ENCODE data around the gene SUGCT.

The SUGCT gene

GRCh38 chr7:40638545-40639320, 503.9 kb downstream of the SUGCT start:
- H3K9me3 ChIP-seq (ENCODE audit: insufficient read depth, low read length), result no peaks in the 10 kb centered on the region
- H3K9ac ChIP-seq (ENCODE audit: insufficient read length, low read depth), result no peak overlapping the region
- no peaks in the 10 kb centered on the region for H3K27me3 ChIP-seq (ENCODE audit: insufficient read depth, insufficient read length)
- TF ChIP-seq YY1 (IDR thresholded peaks at IDR 0.05; ENCODE audit: insufficient read depth, insufficient read length), result no peak
- no peak for TF ChIP-seq SUZ12 (IDR thresholded peaks at IDR 0.05; ENCODE audit: extremely low read depth, insufficient read depth, insufficient read length)
- no peak for TF ChIP-seq ZNF274 (IDR thresholded peaks at IDR 0.05; ENCODE audit: low read depth, low read length)
- H3K36me3 ChIP-seq (ENCODE audit: insufficient read depth, insufficient read length, low read length), result no peaks in the 10 kb centered on the region
- no peak overlapping the region for H3K4me3 ChIP-seq (ENCODE audit: insufficient read length, low read depth)
- DNase-seq (ENCODE audit: low read depth, low spot score), result no peak
- H3K4me1 ChIP-seq (ENCODE audit: insufficient read depth, insufficient read length), result no peaks in the 10 kb centered on the region

GRCh38 chr7:40640566-40640965, 505.8 kb downstream of the SUGCT start:
- Histone ChIP-seq H3K4me1 (ENCODE audit: insufficient read depth, insufficient read length) (no peaks in the 10 kb centered on the region), H3K36me3 (ENCODE audit: insufficient read depth, insufficient read length, low read length) (no peaks in the 10 kb centered on the region), H3K27me3 (ENCODE audit: insufficient read depth, insufficient read length) (no peaks in the 10 kb centered on the region), H3K4me3 (ENCODE audit: insufficient read length, low read depth) (no peak overlapping the region), H3K9ac (ENCODE audit: insufficient read length, low read depth) (no peak overlapping the region), H3K9me3 (ENCODE audit: insufficient read depth, low read length) (no peaks in the 10 kb centered on the region)
- no peak for DNase-seq (ENCODE audit: low read depth, low spot score)
- no peak for TF ChIP-seq SUZ12 (IDR thresholded peaks at IDR 0.05; ENCODE audit: extremely low read depth, insufficient read depth, insufficient read length)
- no peak for TF ChIP-seq YY1 (IDR thresholded peaks at IDR 0.05; ENCODE audit: insufficient read depth, insufficient read length)
- no peak for TF ChIP-seq ZNF274 (IDR thresholded peaks at IDR 0.05; ENCODE audit: low read depth, low read length)

- DNase-seq (ENCODE audit: low read depth, low spot score), result no peak
- H3K4me1 ChIP-seq (ENCODE audit: insufficient read depth, insufficient read length), result no peaks in the 10 kb centered on the region
- TF ChIP-seq SUZ12 (IDR thresholded peaks at IDR 0.05; ENCODE audit: extremely low read depth, insufficient read depth, insufficient read length) (no peak), ZNF274 (IDR thresholded peaks at IDR 0.05; ENCODE audit: low read depth, low read length) (no peak), YY1 (IDR thresholded peaks at IDR 0.05; ENCODE audit: insufficient read depth, insufficient read length) (no peak)
- H3K9me3 ChIP-seq (ENCODE audit: insufficient read depth, low read length), result no peaks in the 10 kb centered on the region
- no peak overlapping the region for H3K9ac ChIP-seq (ENCODE audit: insufficient read length, low read depth)
- H3K36me3 ChIP-seq (ENCODE audit: insufficient read depth, insufficient read length, low read length), result no peaks in the 10 kb centered on the region
- no peaks in the 10 kb centered on the region for H3K27me3 ChIP-seq (ENCODE audit: insufficient read depth, insufficient read length)
- no peak overlapping the region for H3K4me3 ChIP-seq (ENCODE audit: insufficient read length, low read depth)
These were observed 506.9 kb downstream of the SUGCT start for GRCh38 chr7:40641701-40642100.

GRCh38 chr7:40643664-40644063, 508.9 kb downstream of the SUGCT start:
- H3K9me3 ChIP-seq (ENCODE audit: insufficient read depth, low read length), result no peaks in the 10 kb centered on the region
- TF ChIP-seq SUZ12 (IDR thresholded peaks at IDR 0.05; ENCODE audit: extremely low read depth, insufficient read depth, insufficient read length), result no peak
- TF ChIP-seq YY1 (IDR thresholded peaks at IDR 0.05; ENCODE audit: insufficient read depth, insufficient read length), result no peak
- no peaks in the 10 kb centered on the region for H3K27me3 ChIP-seq (ENCODE audit: insufficient read depth, insufficient read length)
- no peak overlapping the region for H3K4me3 ChIP-seq (ENCODE audit: insufficient read length, low read depth)
- no peak overlapping the region for H3K9ac ChIP-seq (ENCODE audit: insufficient read length, low read depth)
- DNase-seq (ENCODE audit: low read depth, low spot score), result no peak
- no peaks in the 10 kb centered on the region for H3K4me1 ChIP-seq (ENCODE audit: insufficient read depth, insufficient read length)
- no peaks in the 10 kb centered on the region for H3K36me3 ChIP-seq (ENCODE audit: insufficient read depth, insufficient read length, low read length)

GRCh38 chr7:40644454-40645188, 509.8 kb downstream of the SUGCT start:
- H3K4me3 ChIP-seq (ENCODE audit: insufficient read length, low read depth), result no peak overlapping the region
- no peaks in the 10 kb centered on the region for H3K36me3 ChIP-seq (ENCODE audit: insufficient read depth, insufficient read length, low read length)
- H3K9me3 ChIP-seq (ENCODE audit: insufficient read depth, low read length), result no peaks in the 10 kb centered on the region
- no peak for DNase-seq (ENCODE audit: low read depth, low spot score)
- H3K9ac ChIP-seq (ENCODE audit: insufficient read length, low read depth), result no peak overlapping the region
- H3K4me1 ChIP-seq (ENCODE audit: insufficient read depth, insufficient read length), result no peaks in the 10 kb centered on the region
- no peak for TF ChIP-seq ZNF274 (IDR thresholded peaks at IDR 0.05; ENCODE audit: low read depth, low read length)
- no peak for TF ChIP-seq YY1 (IDR thresholded peaks at IDR 0.05; ENCODE audit: insufficient read depth, insufficient read length)
- no peak for TF ChIP-seq SUZ12 (IDR thresholded peaks at IDR 0.05; ENCODE audit: extremely low read depth, insufficient read depth, insufficient read length)
- no peaks in the 10 kb centered on the region for H3K27me3 ChIP-seq (ENCODE audit: insufficient read depth, insufficient read length)

GRCh38 chr7:40645197-40645596, 510.4 kb downstream of the SUGCT start:
- Histone ChIP-seq H3K9ac (ENCODE audit: insufficient read length, low read depth) (no peak overlapping the region), H3K9me3 (ENCODE audit: insufficient read depth, low read length) (no peaks in the 10 kb centered on the region), H3K4me3 (ENCODE audit: insufficient read length, low read depth) (no peak overlapping the region), H3K4me1 (ENCODE audit: insufficient read depth, insufficient read length) (no peaks in the 10 kb centered on the region), H3K36me3 (ENCODE audit: insufficient read depth, insufficient read length, low read length) (no peaks in the 10 kb centered on the region), H3K27me3 (ENCODE audit: insufficient read depth, insufficient read length) (no peaks in the 10 kb centered on the region)
- no peak for DNase-seq (ENCODE audit: low read depth, low spot score)
- TF ChIP-seq YY1 (IDR thresholded peaks at IDR 0.05; ENCODE audit: insufficient read depth, insufficient read length) (no peak), SUZ12 (IDR thresholded peaks at IDR 0.05; ENCODE audit: extremely low read depth, insufficient read depth, insufficient read length) (no peak), ZNF274 (IDR thresholded peaks at IDR 0.05; ENCODE audit: low read depth, low read length) (no peak)

GRCh38 chr7:40646717-40647116, 511.9 kb downstream of the SUGCT start:
- no peaks in the 10 kb centered on the region for H3K27me3 ChIP-seq (ENCODE audit: insufficient read depth, insufficient read length)
- no peaks in the 10 kb centered on the region for H3K9me3 ChIP-seq (ENCODE audit: insufficient read depth, low read length)
- DNase-seq (ENCODE audit: low read depth, low spot score), result no peak

More at GRCh38 chr7:40646717-40647116, 511.9 kb downstream of the SUGCT start:
- Histone ChIP-seq H3K4me3 (ENCODE audit: insufficient read length, low read depth) (no peak overlapping the region), H3K4me1 (ENCODE audit: insufficient read depth, insufficient read length) (no peaks in the 10 kb centered on the region), H3K9ac (ENCODE audit: insufficient read length, low read depth) (no peak overlapping the region), H3K36me3 (ENCODE audit: insufficient read depth, insufficient read length, low read length) (no peaks in the 10 kb centered on the region)
- TF ChIP-seq YY1 (IDR thresholded peaks at IDR 0.05; ENCODE audit: insufficient read depth, insufficient read length) (no peak), SUZ12 (IDR thresholded peaks at IDR 0.05; ENCODE audit: extremely low read depth, insufficient read depth, insufficient read length) (no peak), ZNF274 (IDR thresholded peaks at IDR 0.05; ENCODE audit: low read depth, low read length) (no peak)
